Raji (cell line): Measurements from ENCODE around the gene FAM149B1.

Experiments
- POLR2A ChIP-seq: IDR thresholded peaks from 2 replicates; pipeline ENCODE4 v1.6.1; 2011; ENCODE audit warnings: low read depth, low read length, control low read depth; ENCODE audit not compliant: insufficient read depth

Gene FAM149B1

DNA sequence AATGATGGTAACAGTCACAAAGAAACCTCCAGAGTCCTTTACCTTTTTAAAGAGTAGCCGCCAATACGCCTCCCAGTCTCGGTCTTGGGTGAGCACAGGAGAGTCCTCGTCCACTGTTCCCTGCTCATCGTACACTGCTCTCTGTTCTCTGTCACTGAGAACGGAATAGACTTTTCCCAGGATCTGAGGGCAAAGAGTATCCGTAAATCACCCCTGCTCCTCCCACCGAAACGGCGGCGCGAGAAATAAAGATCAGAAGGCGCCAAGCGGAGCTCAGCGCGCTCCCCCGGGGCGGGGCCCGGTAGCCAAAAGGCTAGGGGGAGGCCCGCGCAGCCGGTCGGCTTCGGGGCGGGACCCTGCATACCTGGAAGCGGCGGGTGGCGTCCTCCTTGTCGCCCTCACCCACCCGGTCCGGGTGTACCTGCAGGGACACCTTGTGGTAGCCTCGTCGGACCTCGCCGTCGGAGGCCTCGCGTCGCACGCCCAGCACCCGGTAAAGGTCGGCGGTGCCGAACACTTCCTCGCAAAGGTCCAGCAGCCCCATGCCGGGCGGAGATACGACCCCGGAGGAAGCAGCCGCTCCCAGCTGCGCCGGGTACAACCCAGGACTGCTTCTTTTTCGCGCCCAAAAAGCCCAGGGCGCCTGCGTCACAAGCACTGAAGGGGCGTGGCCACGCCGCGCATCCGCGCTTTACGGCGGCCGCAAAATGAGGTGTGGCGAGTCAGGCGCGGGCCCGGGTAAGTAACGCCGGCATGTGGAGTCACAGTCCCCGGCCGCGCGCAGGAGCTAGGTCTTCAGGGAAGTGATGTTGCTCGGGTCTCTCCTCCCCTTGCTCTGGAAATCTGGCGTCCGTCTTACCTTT lies 79.0 kb downstream of the FAM149B1 start, which contains the start of gene DNAJC9:
TSS of gene DNAJC9 (minus strand) at position 610 of the 863 bp plus-strand sequence. CDS start at position 544, 66 bp downstream.
- peak; percentile 98 for TF ChIP-seq POLR2A

GRCh38 chr10:73247509-73248258 lies 79.8 kb downstream of the FAM149B1 start:
- TF ChIP-seq POLR2A, result no peak

DNA sequence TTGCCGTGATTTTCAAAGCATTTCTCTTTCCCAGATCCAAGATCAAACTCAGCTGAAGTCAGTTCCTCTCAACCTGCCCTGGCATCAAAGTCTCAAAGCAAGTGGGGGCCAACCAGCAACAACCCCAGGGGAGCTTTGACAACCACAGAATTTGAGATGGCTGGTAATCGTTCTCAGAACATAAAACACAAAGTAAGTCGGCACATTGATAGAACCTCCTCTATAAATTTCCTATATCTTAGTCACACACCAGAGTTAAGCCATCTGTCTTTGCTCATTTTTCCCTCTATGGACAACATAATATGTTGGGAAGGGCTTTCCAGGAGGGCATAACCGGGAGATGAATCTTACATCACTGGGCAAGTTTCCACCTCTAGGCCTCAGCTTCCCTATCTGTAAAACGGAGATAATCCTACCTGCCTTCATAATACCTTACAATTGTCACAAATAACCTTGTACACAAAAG lies 80.4 kb downstream of the FAM149B1 start:
- no peak for TF ChIP-seq POLR2A

DNA sequence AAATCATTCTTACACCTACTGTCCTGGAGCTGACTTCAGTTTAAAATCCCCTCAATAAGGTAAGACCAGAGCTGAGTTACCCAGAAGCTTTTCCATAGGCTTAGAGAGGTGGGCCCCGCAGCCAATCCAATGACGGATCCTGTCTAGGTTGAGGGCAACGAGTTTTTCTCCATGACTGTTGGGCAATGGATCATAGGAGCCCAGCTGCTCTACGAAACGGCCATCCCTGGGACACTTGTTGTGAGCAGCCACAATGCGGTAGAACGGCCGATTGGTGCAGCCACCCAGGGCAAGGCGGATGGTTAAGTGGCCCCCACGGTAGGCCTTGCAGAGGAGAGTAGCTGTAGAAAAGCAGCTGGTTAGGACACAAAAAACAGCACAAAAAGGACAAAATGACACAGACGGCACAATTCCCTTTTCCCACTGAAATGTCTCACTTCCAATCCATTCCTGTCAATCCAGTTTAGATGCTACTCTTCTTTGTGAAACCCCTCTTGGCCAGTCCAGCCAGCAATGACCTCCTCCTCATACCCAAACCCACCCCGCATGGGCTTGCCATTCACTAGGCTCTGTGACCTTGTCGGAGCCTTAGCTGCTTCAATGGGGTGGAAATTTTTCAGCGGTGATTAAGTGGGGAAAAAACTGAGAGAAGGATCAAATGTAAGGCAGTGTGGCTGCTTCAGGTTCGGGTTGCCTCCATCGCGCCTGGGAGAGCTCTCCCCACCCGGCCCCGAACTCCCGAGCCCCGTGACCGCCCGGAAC lies 83.9 kb downstream of the FAM149B1 start:
- TF ChIP-seq POLR2A, result no peak

DNA sequence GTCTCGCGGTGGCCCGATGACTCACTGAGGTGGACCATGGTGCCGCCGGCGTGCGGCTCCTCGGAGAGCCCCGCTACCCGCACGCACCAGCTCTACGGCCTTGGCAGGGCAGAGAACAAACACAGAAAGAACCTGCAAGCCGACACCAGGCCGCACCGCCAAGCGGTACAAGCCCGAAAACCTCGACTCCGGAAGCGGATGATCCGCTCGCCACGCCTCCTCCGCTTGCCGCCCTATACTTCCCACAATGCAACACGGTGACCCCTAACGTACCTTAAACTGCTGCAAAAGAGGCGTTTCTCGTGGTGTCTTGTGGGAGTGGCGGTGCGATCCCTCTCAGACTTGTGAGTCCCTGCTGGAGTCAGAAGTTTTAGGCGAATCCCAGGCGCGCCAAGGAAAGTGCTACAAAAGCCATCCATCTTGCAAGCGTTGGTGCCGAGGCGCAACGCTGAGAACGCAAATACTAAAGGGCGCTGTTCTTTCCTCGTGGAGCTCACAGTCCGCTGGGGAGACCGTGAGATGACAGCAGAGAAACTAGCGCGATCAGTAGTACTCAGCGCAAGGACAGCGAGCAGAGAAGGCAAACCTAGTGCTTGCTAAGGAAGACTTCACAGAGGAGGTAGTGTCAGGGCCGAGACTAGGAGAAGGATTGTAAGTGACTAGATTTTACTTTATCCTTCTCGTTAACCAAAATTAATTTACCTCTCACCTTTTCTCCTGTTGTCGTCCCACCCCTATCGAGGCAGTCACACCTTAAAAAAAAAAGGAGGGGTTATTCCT lies 84.7 kb downstream of the FAM149B1 start, which contains the start of gene MRPS16:
TSS of gene MRPS16 (minus strand) at position 200 of the 780 bp plus-strand sequence. CDS start at position 38, 162 bp downstream.
- TF ChIP-seq POLR2A, result peak; percentile 97

DNA sequence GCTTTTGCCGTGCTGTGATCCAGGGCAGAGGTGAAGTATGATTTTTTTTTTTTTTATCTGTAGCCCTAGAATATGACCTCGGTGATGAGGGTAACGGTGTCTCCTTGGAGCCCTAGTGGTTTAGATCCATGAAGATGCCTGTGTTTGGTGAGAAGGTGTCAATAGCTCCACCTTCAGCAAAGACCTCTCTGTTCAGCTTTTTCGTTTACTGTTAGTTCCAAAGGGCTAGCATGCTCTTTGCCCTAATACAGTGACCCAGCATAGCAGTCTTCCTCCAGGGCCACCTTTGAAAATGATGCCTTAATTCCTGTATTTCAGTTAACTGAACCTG lies 85.3 kb downstream of the FAM149B1 start:
- TF ChIP-seq POLR2A, result no peak

DNA sequence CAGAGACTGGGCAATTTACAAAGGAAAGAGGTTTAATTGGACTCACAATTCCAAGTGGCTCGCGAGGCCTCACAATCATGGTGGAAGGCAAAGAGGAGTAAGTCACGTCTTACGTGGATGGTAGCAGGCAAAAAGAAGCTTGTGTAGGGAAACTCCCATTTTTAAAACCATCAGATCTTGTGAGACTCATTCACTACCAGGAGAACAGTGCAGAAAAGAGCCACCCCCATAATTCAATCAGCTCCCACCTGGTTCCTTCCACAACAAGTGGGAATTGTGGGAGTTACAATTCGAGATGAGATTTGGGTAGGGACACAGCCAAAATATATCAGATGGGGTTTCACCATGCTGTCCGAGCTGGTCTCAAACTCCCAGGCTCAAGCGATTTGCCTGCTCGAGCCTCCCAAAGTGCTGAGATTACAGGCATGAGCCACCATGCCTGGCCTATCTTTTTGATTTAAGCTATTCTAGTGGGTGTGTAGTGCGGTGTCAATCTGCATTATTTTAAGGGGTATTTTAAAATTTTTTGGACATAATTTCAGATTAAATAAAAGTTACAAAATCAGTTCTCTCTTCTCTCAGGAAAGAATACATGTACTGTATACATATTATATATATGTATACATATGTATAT lies 93.6 kb downstream of the FAM149B1 start:
- TF ChIP-seq POLR2A, result no peak

- TF ChIP-seq POLR2A, result no peak
Observed at GRCh38 chr10:73262105-73262730, 94.3 kb downstream of the FAM149B1 start.

DNA sequence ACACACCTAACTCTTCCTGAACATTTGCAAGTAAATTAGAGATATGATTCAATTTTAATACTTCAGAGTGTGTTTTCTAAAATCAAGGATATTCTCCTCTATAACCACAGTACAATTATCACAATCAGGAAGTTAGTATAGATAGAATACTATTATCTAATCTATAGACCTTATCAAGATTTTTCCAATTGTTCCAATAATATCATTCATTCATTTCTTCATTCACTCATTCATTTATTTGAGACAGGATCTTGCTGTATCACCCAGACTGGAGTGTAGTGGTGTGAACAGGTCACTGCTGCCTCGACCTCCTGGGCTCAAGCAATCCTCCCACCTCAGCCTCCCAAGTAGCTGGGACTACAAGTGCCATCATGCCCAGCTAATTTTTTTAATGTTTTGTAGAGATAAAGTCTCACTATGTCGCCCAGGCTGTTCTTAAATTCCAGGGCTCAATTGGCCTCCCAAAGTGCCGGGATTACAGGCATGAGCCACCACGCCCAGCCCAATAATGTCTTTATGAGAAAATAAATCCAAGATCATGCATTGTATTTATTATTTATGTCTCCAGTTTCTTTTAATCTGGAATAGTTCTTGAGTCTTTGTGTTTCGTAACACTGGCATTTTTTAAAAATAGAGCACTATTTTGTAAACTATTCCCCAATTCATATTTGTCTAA lies 95.1 kb downstream of the FAM149B1 start:
- TF ChIP-seq POLR2A, result no peak

DNA sequence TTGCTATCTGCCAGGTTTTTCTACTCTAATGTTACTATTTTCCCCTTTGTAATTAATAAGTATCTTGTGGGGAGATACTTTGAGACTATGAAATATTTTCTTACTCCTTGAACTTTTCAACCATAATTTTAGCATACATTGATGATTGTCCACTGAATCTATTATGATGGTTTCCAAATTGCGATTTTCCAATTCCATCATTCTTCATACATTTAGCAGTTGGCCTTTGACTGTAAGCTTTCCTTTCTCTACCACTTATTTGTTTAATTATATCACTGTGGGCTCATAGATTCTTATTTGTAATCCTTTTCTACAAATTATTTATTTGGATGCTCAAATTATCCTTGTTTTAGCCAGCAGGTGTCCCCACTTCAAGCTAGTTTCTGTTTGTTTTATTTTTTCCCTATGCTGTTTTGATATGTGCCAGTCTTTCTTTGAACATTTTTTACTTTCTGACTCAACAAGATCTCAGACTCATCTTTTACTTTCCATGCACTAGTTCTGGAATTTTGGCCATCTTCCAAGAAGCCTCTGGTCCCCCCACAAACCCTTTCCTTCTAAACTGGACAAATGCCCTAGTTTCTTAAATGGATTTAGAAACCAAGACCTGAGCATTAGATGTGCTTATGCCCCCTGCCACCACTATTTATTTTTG lies 95.9 kb downstream of the FAM149B1 start:
- TF ChIP-seq POLR2A, result no peak

- TF ChIP-seq POLR2A, result no peak
Observed at GRCh38 chr10:73264423-73264822, 96.5 kb downstream of the FAM149B1 start.

GRCh38 chr10:73281097-73281496 lies 113.2 kb downstream of the FAM149B1 start:
- no peak for TF ChIP-seq POLR2A

- TF ChIP-seq POLR2A, result no peak
Observed at GRCh38 chr10:73287441-73287840, 119.5 kb downstream of the FAM149B1 start.

DNA sequence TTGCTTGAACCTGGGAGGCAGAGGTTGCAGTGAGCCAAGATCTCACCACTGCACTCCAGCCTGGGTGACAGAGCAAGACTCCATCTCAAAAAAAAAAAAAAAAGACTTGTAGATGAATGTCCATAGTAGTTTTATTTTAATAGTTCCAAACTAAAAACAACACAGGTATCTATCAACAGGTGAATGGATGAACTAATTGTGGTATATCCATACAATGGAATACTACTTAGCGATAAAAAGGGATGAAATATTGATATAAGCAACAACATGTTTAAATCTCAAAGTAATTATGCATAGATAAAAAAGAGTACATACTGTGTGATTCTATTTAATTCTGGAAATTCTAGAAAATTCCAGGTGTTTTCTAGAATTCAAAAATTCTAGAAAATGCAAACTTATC lies 122.0 kb downstream of the FAM149B1 start:
- TF ChIP-seq POLR2A, result no peak
